Panc1 (cell line): ENCODE measurements around the gene LACRT.

Experiments
- CTCF ChIP-seq: fragments of 450-650 bp; IDR thresholded peaks from 2 replicates; pipeline ENCODE4 v1.5.1; 2017; ENCODE audit warnings: mild to moderate bottlenecking
- POLR2AphosphoS5 ChIP-seq: IDR thresholded peaks from 2 replicates; pipeline ENCODE4 v1.6.1; 2012; ENCODE audit warnings: mild to moderate bottlenecking, low read depth, low read length, moderate library complexity
- SIN3A ChIP-seq: IDR thresholded peaks from 2 replicates; pipeline ENCODE4 v1.6.1; 2012; ENCODE audit warnings: low read depth, mild to moderate bottlenecking, low read length, moderate library complexity, borderline replicate concordance; ENCODE audit not compliant: insufficient read depth
- TCF7L2 ChIP-seq: IDR thresholded peaks from 2 replicates; pipeline ENCODE4 v1.6.1; 2011; ENCODE audit warnings: mild to moderate bottlenecking, low read depth, low read length, inconsistent platforms
- TF ChIP-seq, protein P1 (sequence below), 2 experiments: IDR thresholded peaks; 2 replicates each; pipeline ENCODE4 v1.6.1; 2011 to 2012; ENCODE audit warnings: low read depth in 2 of 2, control low read depth in 1 of 2, low read length in 1 of 2, mild to moderate bottlenecking in 1 of 2, moderate library complexity in 1 of 2; ENCODE audit not compliant: insufficient read depth in 1 of 2

DNA sequence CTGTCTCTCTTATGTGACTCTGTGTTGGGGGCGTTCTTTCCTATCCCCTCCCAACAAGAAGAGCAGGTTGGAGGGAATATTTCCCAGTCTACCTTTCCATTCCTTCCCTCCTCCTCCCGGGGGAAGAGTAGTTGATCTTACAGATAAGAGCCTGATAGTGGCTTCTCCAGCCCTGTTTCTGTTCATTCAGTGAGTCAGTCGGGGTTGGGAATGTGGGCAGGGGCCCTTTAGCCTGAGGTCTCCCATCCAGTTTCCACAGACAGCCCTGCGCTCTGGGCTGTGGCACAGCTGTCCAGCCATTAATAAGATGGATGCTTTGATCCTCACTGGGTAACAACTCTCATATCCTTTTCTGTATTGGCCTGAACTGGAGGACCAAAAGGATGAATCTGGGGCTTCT lies 28.1 kb downstream of the LACRT start:
- TF ChIP-seq CTCF (no peak), TCF7L2 (no peak), SIN3A (no peak), POLR2AphosphoS5 (no peak)
- TF ChIP-seq, protein P1, sequence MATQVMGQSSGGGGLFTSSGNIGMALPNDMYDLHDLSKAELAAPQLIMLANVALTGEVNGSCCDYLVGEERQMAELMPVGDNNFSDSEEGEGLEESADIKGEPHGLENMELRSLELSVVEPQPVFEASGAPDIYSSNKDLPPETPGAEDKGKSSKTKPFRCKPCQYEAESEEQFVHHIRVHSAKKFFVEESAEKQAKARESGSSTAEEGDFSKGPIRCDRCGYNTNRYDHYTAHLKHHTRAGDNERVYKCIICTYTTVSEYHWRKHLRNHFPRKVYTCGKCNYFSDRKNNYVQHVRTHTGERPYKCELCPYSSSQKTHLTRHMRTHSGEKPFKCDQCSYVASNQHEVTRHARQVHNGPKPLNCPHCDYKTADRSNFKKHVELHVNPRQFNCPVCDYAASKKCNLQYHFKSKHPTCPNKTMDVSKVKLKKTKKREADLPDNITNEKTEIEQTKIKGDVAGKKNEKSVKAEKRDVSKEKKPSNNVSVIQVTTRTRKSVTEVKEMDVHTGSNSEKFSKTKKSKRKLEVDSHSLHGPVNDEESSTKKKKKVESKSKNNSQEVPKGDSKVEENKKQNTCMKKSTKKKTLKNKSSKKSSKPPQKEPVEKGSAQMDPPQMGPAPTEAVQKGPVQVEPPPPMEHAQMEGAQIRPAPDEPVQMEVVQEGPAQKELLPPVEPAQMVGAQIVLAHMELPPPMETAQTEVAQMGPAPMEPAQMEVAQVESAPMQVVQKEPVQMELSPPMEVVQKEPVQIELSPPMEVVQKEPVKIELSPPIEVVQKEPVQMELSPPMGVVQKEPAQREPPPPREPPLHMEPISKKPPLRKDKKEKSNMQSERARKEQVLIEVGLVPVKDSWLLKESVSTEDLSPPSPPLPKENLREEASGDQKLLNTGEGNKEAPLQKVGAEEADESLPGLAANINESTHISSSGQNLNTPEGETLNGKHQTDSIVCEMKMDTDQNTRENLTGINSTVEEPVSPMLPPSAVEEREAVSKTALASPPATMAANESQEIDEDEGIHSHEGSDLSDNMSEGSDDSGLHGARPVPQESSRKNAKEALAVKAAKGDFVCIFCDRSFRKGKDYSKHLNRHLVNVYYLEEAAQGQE (IDR thresholded peaks at IDR 0.05; ENCODE audit: insufficient read depth in 1 of 2, low read depth in 2 of 2, low read length in 1 of 2), result no peak
